Tibial nerve (tissue), 4 donors: ENCODE results near the gene ASXL3.

Experiments
- EP300 ChIP-seq, 2 donors: sonication (generic); formaldehyde crosslinking; IDR thresholded peaks; one replicate each; pipeline ENCODE4 v1.6.1; 2017; ENCODE audit warnings: antibody characterized with exemption in 2 of 2, mild to moderate bottlenecking in 1 of 2
- POLR2A ChIP-seq, 2 donors: fragments of 450-650 bp; IDR thresholded peaks; one replicate each; pipeline ENCODE4 v1.6.1; 2017; ENCODE audit warnings: antibody characterized with exemption in 2 of 2, mild to moderate bottlenecking in 2 of 2, moderate library complexity in 2 of 2
- TF ChIP-seq, protein P1 (sequence below), 5 experiments: fragments of 200-600 bp in 3 of 5; fragments of 450-650 bp in 2 of 5; sonication (generic) in 3 of 5; IDR thresholded peaks; one replicate each; pipeline ENCODE4 v1.5.1; 2016 to 2019; ENCODE audit warnings: antibody characterized with exemption in 5 of 5, mild to moderate bottlenecking in 3 of 5, moderate library complexity in 2 of 5

DNA sequence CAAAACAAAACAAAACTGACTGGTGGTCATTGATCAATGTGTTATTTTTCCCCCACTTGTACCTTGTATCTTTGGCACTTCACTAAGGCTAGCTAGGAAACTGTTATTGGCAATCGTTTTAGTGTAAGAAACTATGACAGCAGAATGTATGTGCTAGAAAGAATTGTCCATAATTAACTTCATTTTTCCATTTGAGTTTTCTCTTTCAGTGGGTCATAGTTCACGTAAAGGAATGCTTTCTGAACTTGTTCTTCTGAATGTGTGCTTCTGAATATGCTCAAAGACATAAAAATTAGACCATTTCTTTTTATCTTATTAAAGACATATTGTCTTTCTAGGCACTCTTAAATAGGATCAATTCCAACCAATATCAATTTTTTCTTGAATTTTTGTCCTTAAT lies 132.2 kb downstream of the ASXL3 start:
- TF ChIP-seq, protein P1, sequence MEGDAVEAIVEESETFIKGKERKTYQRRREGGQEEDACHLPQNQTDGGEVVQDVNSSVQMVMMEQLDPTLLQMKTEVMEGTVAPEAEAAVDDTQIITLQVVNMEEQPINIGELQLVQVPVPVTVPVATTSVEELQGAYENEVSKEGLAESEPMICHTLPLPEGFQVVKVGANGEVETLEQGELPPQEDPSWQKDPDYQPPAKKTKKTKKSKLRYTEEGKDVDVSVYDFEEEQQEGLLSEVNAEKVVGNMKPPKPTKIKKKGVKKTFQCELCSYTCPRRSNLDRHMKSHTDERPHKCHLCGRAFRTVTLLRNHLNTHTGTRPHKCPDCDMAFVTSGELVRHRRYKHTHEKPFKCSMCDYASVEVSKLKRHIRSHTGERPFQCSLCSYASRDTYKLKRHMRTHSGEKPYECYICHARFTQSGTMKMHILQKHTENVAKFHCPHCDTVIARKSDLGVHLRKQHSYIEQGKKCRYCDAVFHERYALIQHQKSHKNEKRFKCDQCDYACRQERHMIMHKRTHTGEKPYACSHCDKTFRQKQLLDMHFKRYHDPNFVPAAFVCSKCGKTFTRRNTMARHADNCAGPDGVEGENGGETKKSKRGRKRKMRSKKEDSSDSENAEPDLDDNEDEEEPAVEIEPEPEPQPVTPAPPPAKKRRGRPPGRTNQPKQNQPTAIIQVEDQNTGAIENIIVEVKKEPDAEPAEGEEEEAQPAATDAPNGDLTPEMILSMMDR (IDR thresholded peaks at IDR 0.05), result no peak
- TF ChIP-seq POLR2A (IDR thresholded peaks at IDR 0.05) (no peak), EP300 (IDR thresholded peaks at IDR 0.05) (no peak)
